ENCODE measurements around the gene ABCA2.

- TF ChIP-seq POLR2AphosphoS5 (IDR thresholded peaks at IDR 0.05; ENCODE audit: low read depth, low read length), result no peak
- no peak for TF ChIP-seq SIN3A (IDR thresholded peaks at IDR 0.05; ENCODE audit: borderline replicate concordance, insufficient read depth, low read length)
- TF ChIP-seq REST (IDR thresholded peaks at IDR 0.05; ENCODE audit: insufficient read depth in 1 of 2, low read depth in 2 of 2, low read length in 2 of 2), result no peak
- TF ChIP-seq TAF1 (IDR thresholded peaks at IDR 0.05; ENCODE audit: borderline replicate concordance, insufficient read depth, low read length), result no peak
These were observed 25.2 kb upstream of the ABCA2 start for GRCh38 chr9:137052998-137053943.

Measured in PFSK-1 (cell line).